Central memory CD4-positive, alpha-beta T cell (primary cell): ENCODE data around the gene ZNF276.

Experiments
- DNase-seq: peaks from one replicate; pipeline ENCODE4 v3.0.0; 2022

Gene ZNF276

GRCh38 chr16:89786474-89787364 lies 65.4 kb downstream of the ZNF276 start:
- no peak for DNase-seq

DNA sequence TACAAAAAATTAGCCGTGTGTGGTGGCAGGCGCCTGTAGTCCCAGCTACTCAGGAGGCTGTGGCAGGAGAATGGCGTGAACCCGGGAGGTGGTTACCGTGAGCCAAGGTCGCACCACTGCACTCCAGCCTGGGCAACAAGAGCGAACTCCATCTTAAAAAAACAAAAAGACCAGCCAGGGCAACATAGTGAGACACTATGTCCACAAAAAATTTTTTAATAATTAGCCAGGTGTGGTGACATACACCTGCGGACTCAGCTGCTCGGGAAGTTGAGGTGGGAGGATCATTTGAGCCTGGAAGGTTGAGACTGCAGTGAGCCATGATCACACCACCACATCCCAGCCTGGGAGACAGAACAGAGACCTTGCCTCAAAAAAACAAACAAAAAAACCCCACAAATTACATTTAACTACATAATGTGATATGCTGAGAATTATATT lies 66.0 kb downstream of the ZNF276 start:
- DNase-seq: no peak
